ENCODE data around the gene PTPN21. TPM values are rescaled to one million over a fixed set of nuclear protein-coding genes. Genes with fewer than 3 reads are reported as not detected.

The PTPN21 gene
- total RNA-seq, 1 donor from 2014 or later: 12.5 TPM

DNA sequence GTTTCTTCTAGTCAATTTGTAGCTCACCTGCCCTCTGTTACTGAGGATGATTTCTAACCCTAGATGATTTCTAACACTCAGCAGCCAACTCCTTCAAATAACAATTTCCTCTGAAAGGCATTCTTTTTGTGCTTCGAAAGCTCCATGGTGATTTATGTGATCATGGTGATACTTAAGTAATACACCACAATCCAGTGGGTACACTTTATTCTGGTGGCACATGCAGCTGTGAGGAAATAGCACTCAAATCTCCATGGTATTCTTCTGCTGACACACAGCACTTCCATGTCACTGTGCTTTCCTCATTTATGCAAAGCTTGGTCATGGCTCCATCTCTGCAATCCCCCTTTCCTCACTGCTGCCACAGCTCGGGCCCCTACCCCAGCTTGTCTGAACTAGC, 73.7 kb downstream of the PTPN21 start:
- DNase-seq (ENCODE audit: low read depth): no peak
- Histone ChIP-seq H3K27me3 (ENCODE audit: control insufficient read depth, insufficient read depth, low read length) (no peaks in the 10 kb centered on the region), H3K36me3 (ENCODE audit: control insufficient read depth, insufficient read depth, low read length) (peaks cover 3% of the 10 kb centered on the region), H3K4me3 (ENCODE audit: low read depth, low read length) (no peak overlapping the region)
- TF ChIP-seq, protein P1, sequence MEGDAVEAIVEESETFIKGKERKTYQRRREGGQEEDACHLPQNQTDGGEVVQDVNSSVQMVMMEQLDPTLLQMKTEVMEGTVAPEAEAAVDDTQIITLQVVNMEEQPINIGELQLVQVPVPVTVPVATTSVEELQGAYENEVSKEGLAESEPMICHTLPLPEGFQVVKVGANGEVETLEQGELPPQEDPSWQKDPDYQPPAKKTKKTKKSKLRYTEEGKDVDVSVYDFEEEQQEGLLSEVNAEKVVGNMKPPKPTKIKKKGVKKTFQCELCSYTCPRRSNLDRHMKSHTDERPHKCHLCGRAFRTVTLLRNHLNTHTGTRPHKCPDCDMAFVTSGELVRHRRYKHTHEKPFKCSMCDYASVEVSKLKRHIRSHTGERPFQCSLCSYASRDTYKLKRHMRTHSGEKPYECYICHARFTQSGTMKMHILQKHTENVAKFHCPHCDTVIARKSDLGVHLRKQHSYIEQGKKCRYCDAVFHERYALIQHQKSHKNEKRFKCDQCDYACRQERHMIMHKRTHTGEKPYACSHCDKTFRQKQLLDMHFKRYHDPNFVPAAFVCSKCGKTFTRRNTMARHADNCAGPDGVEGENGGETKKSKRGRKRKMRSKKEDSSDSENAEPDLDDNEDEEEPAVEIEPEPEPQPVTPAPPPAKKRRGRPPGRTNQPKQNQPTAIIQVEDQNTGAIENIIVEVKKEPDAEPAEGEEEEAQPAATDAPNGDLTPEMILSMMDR (IDR thresholded peaks at IDR 0.05; ENCODE audit: insufficient read depth, low read length, poor library complexity, severe bottlenecking): no peak

DNA sequence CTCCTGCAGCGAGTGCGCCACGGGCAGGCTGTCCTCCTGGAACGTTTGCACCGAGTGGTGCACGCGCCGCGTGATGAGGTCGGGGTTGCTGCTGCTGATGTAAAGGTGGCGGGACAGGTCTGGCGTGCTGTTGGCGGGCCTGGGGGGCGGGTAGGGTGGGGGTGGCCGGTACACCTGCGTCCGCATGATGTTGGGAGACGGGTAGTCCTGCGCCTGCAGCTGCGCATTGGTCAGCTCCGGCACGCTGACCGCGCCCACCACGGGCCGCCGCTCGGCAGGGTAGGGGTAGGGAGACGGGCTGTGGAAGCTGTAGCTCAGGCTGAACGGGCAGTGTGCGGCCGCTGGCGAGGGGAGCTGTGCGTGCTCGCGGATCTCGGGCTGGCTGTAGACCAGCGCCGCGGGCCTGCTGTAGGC, 75.2 kb downstream of the PTPN21 start:
- Histone ChIP-seq H3K36me3 (ENCODE audit: control insufficient read depth, insufficient read depth, low read length) (peaks cover 3% of the 10 kb centered on the region), H3K27me3 (ENCODE audit: control insufficient read depth, insufficient read depth, low read length) (no peaks in the 10 kb centered on the region), H3K4me3 (ENCODE audit: low read depth, low read length) (no peak overlapping the region)
- TF ChIP-seq, protein P1 (IDR thresholded peaks at IDR 0.05; ENCODE audit: insufficient read depth, low read length, poor library complexity, severe bottlenecking): no peak
- DNase-seq (ENCODE audit: low read depth): no peak

DNA sequence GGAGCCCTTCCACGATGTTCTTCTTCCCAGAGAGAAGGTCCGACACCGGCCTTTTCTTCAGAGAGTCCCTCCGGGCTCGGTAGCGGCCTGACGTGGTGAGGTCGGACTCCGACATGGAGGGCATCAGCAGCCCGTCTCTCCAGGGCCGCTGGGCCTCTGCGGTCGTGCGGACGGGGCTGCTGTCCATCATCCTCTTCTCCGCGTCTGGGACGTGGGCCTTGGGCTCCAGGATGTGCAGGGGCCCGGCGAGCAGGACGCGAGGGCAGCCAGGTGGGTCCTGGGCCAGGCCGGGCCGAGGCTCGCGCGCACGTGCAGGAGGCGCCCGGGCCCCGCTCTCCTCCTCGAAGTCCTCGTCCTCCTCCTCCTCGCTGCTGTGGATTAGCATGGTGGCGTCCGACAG, 75.9 kb downstream of the PTPN21 start:
- peaks cover 3% of the 10 kb centered on the region for H3K36me3 ChIP-seq (ENCODE audit: control insufficient read depth, insufficient read depth, low read length)
- no peak overlapping the region for H3K4me3 ChIP-seq (ENCODE audit: low read depth, low read length)
- no peaks in the 10 kb centered on the region for H3K27me3 ChIP-seq (ENCODE audit: control insufficient read depth, insufficient read depth, low read length)
- DNase-seq (ENCODE audit: low read depth): no peak
- TF ChIP-seq, protein P1 (IDR thresholded peaks at IDR 0.05; ENCODE audit: insufficient read depth, low read length, poor library complexity, severe bottlenecking): no peak

DNA sequence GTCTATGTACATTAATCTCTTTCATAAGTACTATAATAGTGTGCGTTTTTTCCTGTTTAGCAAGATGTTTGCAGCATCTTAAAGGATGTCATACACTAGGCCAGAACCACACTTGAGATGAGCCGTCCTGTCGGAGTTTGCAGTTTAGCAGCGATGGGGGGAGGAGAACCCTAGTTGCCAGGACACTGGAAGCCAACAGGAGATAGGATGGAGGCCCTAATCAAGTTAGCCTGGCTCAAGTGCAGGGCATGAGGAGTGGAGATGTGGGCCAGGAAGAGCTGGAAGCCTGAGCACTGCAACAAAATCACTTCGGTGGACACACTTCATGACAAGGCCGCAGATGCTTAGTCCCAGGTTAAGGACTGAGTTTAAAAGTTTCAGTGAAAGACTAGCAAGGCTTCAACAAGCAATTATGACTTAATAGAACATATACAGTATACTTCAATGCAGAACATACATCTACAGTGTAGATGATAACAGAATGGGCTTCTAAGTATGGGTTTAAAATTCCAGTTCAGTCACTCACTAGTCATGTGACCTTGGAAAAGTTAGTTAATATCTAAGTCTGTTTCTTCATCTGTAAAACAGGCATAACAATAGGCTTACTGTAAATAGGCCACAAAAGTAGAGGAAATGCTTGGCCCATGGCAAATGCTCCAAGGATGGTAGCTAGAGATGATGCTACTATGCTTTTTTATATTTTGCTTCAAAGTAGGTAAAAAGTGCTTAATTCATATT, 77.1 kb downstream of the PTPN21 start:
- no peak overlapping the region for H3K4me3 ChIP-seq (ENCODE audit: low read depth, low read length)
- H3K36me3 ChIP-seq (ENCODE audit: control insufficient read depth, insufficient read depth, low read length): peaks cover 3% of the 10 kb centered on the region
- DNase-seq (ENCODE audit: low read depth): no peak
- no peaks in the 10 kb centered on the region for H3K27me3 ChIP-seq (ENCODE audit: control insufficient read depth, insufficient read depth, low read length)
- TF ChIP-seq, protein P1 (IDR thresholded peaks at IDR 0.05; ENCODE audit: insufficient read depth, low read length, poor library complexity, severe bottlenecking): no peak

DNA sequence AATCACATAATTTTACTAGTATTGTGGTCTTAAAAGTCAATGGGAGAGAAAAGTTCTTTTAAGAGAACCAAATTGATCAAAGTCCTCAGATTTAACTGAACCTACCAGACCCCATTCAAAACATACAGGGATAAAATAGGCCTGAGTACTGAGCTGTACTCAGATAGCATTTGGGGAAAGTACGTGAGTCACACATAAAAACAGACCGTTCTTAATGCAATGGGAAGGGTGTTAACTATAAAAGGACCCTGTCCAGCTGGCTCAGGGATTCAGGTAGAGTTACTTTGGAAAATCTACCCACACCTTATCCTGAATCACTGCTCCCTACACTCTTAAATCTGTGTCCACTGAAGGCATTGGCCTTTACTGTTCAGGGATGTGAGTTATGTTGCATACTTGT, 78.0 kb downstream of the PTPN21 start:
- Histone ChIP-seq H3K27me3 (ENCODE audit: control insufficient read depth, insufficient read depth, low read length) (no peaks in the 10 kb centered on the region), H3K4me3 (ENCODE audit: low read depth, low read length) (no peak overlapping the region), H3K36me3 (ENCODE audit: control insufficient read depth, insufficient read depth, low read length) (peaks cover 3% of the 10 kb centered on the region)
- DNase-seq (ENCODE audit: low read depth): no peak
- TF ChIP-seq, protein P1 (IDR thresholded peaks at IDR 0.05; ENCODE audit: insufficient read depth, low read length, poor library complexity, severe bottlenecking): no peak
